Neural cell (in vitro differentiated cells): ENCODE measurements around the gene GRM5. TPM values are rescaled to one million over a fixed set of nuclear protein-coding genes. Genes with fewer than 3 reads are reported as not detected.
"Not testable (repeated sequence)": the region's sequence is repeated elsewhere in the genome, so short reads cannot be mapped to it uniquely, and the experiment has no call there.

Experiments
- H2AFZ ChIP-seq: fragments of 200-600, 300-800 bp; sonication (generic), shearing (Covaris generic); 2 replicates; pipeline ENCODE4 v1.6.0; 2014; ENCODE audit warnings: low read depth, mild to moderate bottlenecking, antibody characterized with exemption, low read length, moderate library complexity
- H3F3A ChIP-seq: fragments of 200-600 bp; shearing (Covaris generic); 2 replicates; pipeline ENCODE4 v1.6.1; 2016; ENCODE audit warnings: mild to moderate bottlenecking, moderate library complexity, mixed read lengths, antibody characterized with exemption, low read length; ENCODE audit not compliant: insufficient read depth, poor library complexity, severe bottlenecking
- H3K27ac ChIP-seq: fragments of 200-600, 300-800 bp; sonication (generic), shearing (Covaris generic); 2 replicates; pipeline ENCODE4 v1.5.1; 2014; ENCODE audit warnings: mild to moderate bottlenecking, low read length, moderate library complexity
- H3K27me3 ChIP-seq: fragments of 300-800, 200-600 bp; sonication (generic), shearing (Covaris generic); 2 replicates; pipeline ENCODE4 v1.6.0; 2014; ENCODE audit warnings: mild to moderate bottlenecking, low read depth, low read length, moderate library complexity; ENCODE audit not compliant: insufficient read depth
- H3K36me3 ChIP-seq: fragments of 300-800, 200-600 bp; sonication (generic), shearing (Covaris generic); 2 replicates; pipeline ENCODE4 v1.5.1; 2014; ENCODE audit warnings: mild to moderate bottlenecking, antibody characterized with exemption, low read length, moderate library complexity; ENCODE audit not compliant: insufficient read depth
- H3K4me2 ChIP-seq: fragments of 300-800, 200-600 bp; sonication (generic), shearing (Covaris generic); 2 replicates; pipeline ENCODE4 v1.6.0; 2014; ENCODE audit warnings: mild to moderate bottlenecking, low read length
- H3K4me3 ChIP-seq: fragments of 300-800, 200-600 bp; sonication (generic), shearing (Covaris generic); 2 replicates; pipeline ENCODE4 v1.5.1; 2014; ENCODE audit warnings: mild to moderate bottlenecking, low read length, moderate library complexity
- H3K79me2 ChIP-seq: fragments of 200-600 bp; shearing (Covaris generic); replicated peaks from 2 replicates; pipeline ENCODE4 v1.6.0; 2014; ENCODE audit warnings: mild to moderate bottlenecking, low read length, moderate library complexity; ENCODE audit not compliant: insufficient read depth
- H3K9ac ChIP-seq: fragments of 300-800, 200-600 bp; sonication (generic), shearing (Covaris generic); 2 replicates; pipeline ENCODE4 v1.6.1; 2016; ENCODE audit warnings: mild to moderate bottlenecking, low read length, mixed read lengths
- H3K9me2 ChIP-seq: fragments of 200-600 bp; shearing (Covaris generic); 2 replicates; pipeline ENCODE4 v1.6.1; 2016; ENCODE audit warnings: mild to moderate bottlenecking, low read length, mixed read lengths; ENCODE audit not compliant: insufficient read depth
- H3K9me3 ChIP-seq: fragments of 200-600, 300-800 bp; sonication (generic), shearing (Covaris generic); 2 replicates; pipeline ENCODE4 v1.6.1; 2016; ENCODE audit warnings: mild to moderate bottlenecking, mixed run types, low read length, moderate library complexity, mixed read lengths
- H4K20me1 ChIP-seq: fragments of 200-600 bp; shearing (Covaris generic); 2 replicates; pipeline ENCODE4 v1.6.1; 2016; ENCODE audit warnings: mild to moderate bottlenecking, mixed run types; ENCODE audit not compliant: insufficient read depth
- CTCF ChIP-seq: fragments of 450-650 bp; IDR thresholded peaks from 2 replicates; pipeline ENCODE4 v1.5.1; 2014; ENCODE audit warnings: antibody characterized with exemption, mild to moderate bottlenecking, moderate library complexity; ENCODE audit not compliant: poor library complexity, severe bottlenecking
- EP300 ChIP-seq: fragments of 450-650 bp; conservative IDR thresholded peaks from 2 replicates; pipeline ENCODE4 v1.6.1; 2014; ENCODE audit warnings: antibody characterized with exemption, mild to moderate bottlenecking, moderate library complexity; ENCODE audit not compliant: poor library complexity, severe bottlenecking
- EZH2 ChIP-seq: fragments of 200-600, 300-800 bp; shearing (Covaris generic), sonication (generic); IDR thresholded peaks from 2 replicates; pipeline ENCODE4 v1.6.1; 2014; ENCODE audit warnings: antibody characterized with exemption, low read length, borderline replicate concordance, mild to moderate bottlenecking; ENCODE audit not compliant: insufficient read depth, poor library complexity, severe bottlenecking
- MXI1 ChIP-seq: fragments of 450-650 bp; conservative IDR thresholded peaks from 2 replicates; pipeline ENCODE4 v1.6.1; 2014; ENCODE audit warnings: antibody characterized with exemption, mild to moderate bottlenecking; ENCODE audit not compliant: poor library complexity, severe bottlenecking
- POLR2AphosphoS5 ChIP-seq: IDR thresholded peaks from 2 replicates; pipeline ENCODE4 v1.6.1; 2012
- RAD21 ChIP-seq: fragments of 450-650 bp; conservative IDR thresholded peaks from 2 replicates; pipeline ENCODE4 v1.6.1; 2014; ENCODE audit warnings: antibody characterized with exemption, mild to moderate bottlenecking, moderate library complexity
- REST ChIP-seq: IDR thresholded peaks from 2 replicates; pipeline ENCODE4 v1.6.1; 2012; ENCODE audit warnings: borderline replicate concordance
- SMC3 ChIP-seq: fragments of 450-650 bp; conservative IDR thresholded peaks from 2 replicates; pipeline ENCODE4 v1.6.1; 2014; ENCODE audit warnings: antibody characterized with exemption, mild to moderate bottlenecking, moderate library complexity; ENCODE audit not compliant: poor library complexity
- TAF1 ChIP-seq: IDR thresholded peaks from 2 replicates; pipeline ENCODE4 v1.6.1; 2012; ENCODE audit warnings: low read depth
- polyA plus RNA-seq: library from polyadenylated mRNA; depleted of rRNA; stranded (reverse); fragments of >200 nt; gene quantifications from 2 replicates; pipeline ENCODE4 v1.2.3, GENCODE V29; 2014

The GRM5 gene
- polyA plus RNA-seq, 1 donor from 2014 or later, result 11.8 TPM

GRCh38 chr11:88844941-88845340, 220.8 kb downstream of the GRM5 start:
- not testable (repeated sequence) for H4K20me1 ChIP-seq

GRCh38 chr11:88843766-88844426, 221.9 kb downstream of the GRM5 start:
- H3K27ac ChIP-seq, H3K4me2 ChIP-seq, H3K27me3 ChIP-seq, H2AFZ ChIP-seq, H3K4me3 ChIP-seq, H3K9me3 ChIP-seq, H3K36me3 ChIP-seq, H3K9ac ChIP-seq, H3K9me2 ChIP-seq, H3K79me2 ChIP-seq, H3F3A ChIP-seq, H4K20me1 ChIP-seq: not testable (repeated sequence)

More at GRCh38 chr11:88844941-88845340, 220.8 kb downstream of the GRM5 start:
- not testable (repeated sequence) for H3K9me2 ChIP-seq, H3K79me2 ChIP-seq, H3K27ac ChIP-seq, H3K36me3 ChIP-seq, H3F3A ChIP-seq, H3K27me3 ChIP-seq, H3K9ac ChIP-seq, H3K4me3 ChIP-seq, H2AFZ ChIP-seq, H3K4me2 ChIP-seq, H3K9me3 ChIP-seq

- H3K27me3 ChIP-seq, H3K9me2 ChIP-seq, H3K79me2 ChIP-seq, H4K20me1 ChIP-seq, H3K4me3 ChIP-seq, H3K36me3 ChIP-seq, H3K9me3 ChIP-seq, H3K4me2 ChIP-seq, H3F3A ChIP-seq, H2AFZ ChIP-seq, H3K27ac ChIP-seq, H3K9ac ChIP-seq: not testable (repeated sequence)
Measured at GRCh38 chr11:88838139-88838538, 227.6 kb downstream of the GRM5 start.

GRCh38 chr11:88835709-88836108, 230.1 kb downstream of the GRM5 start:
- not testable (repeated sequence) for H3K9me2 ChIP-seq, H3F3A ChIP-seq, H3K27me3 ChIP-seq, H4K20me1 ChIP-seq, H3K79me2 ChIP-seq, H3K4me3 ChIP-seq, H3K9me3 ChIP-seq, H3K4me2 ChIP-seq, H3K36me3 ChIP-seq, H2AFZ ChIP-seq, H3K9ac ChIP-seq, H3K27ac ChIP-seq

GRCh38 chr11:88831303-88831890, 234.4 kb downstream of the GRM5 start:
- no peak overlapping the region for H3K27ac ChIP-seq
- no peaks in the 10 kb centered on the region for H3K9me2 ChIP-seq
- H3K4me2 ChIP-seq, result no peak overlapping the region
- no peaks in the 10 kb centered on the region for H3K79me2 ChIP-seq
- TF ChIP-seq RAD21 (no peak), POLR2AphosphoS5 (no peak), EZH2 (no peak), CTCF (no peak), MXI1 (no peak), EP300 (no peak), REST (no peak), SMC3 (no peak), TAF1 (no peak)
- H3F3A ChIP-seq, result no peaks in the 10 kb centered on the region
- H3K9me3 ChIP-seq, result no peaks in the 10 kb centered on the region
- no peaks in the 10 kb centered on the region for H3K27me3 ChIP-seq
- no peaks in the 10 kb centered on the region for H4K20me1 ChIP-seq
- H3K36me3 ChIP-seq, result no peaks in the 10 kb centered on the region
- H3K9ac ChIP-seq, result no peak overlapping the region
- H2AFZ ChIP-seq, result no peak overlapping the region
- H3K4me3 ChIP-seq, result no peak overlapping the region
